Kidney (tissue), 14 donors: Measurements from ENCODE around the gene ST3GAL4. TPM values are rescaled to one million over a fixed set of nuclear protein-coding genes. Genes with fewer than 3 reads are reported as not detected.

Source experiments
- DNase-seq, 5 donors: peaks; one replicate each; pipeline ENCODE4 v3.0.0-alpha.2; 2013 to 2020
- FAIRE-seq: peaks from 2 replicates; lab custom pipeline; 2012; peaks lifted over from hg19 to GRCh38; lab: Jason Lieb, UNC
- H3K27ac ChIP-seq, 2 donors: one replicate each; pipeline ENCODE4 v1.7.0; 2013; ENCODE audit warnings: low read depth in 2 of 2, low read length in 2 of 2, inconsistent platforms in 1 of 2
- H3K27me3 ChIP-seq: one replicate; pipeline ENCODE4 v1.7.1; 2013; ENCODE audit warnings: low read length, inconsistent platforms; ENCODE audit not compliant: control insufficient read depth, insufficient read depth
- H3K36me3 ChIP-seq, 3 donors: one replicate each; pipeline versions ENCODE4 v1.7.0 to v1.7.1; 2013; ENCODE audit warnings: low read length in 3 of 3, control low read depth in 1 of 3, inconsistent platforms in 1 of 3; ENCODE audit not compliant: insufficient read depth in 3 of 3, control insufficient read depth in 2 of 3
- H3K4me1 ChIP-seq, 3 donors: one replicate each; pipeline versions ENCODE4 v1.7.0 to v1.7.1; 2013; ENCODE audit warnings: low read length in 3 of 3, inconsistent platforms in 1 of 3, low read depth in 1 of 3; ENCODE audit not compliant: control insufficient read depth in 2 of 3, insufficient read depth in 2 of 3
- H3K4me3 ChIP-seq, 3 donors: one replicate each; pipeline versions ENCODE4 v1.7.0 to v1.8.1; 2013; ENCODE audit warnings: low read length in 3 of 3, control low read depth in 1 of 3, inconsistent platforms in 1 of 3
- H3K9ac ChIP-seq, 3 donors: one replicate each; pipeline versions ENCODE4 v1.7.0 to v1.7.1; 2013; ENCODE audit warnings: low read length in 3 of 3, control low read depth in 1 of 3, inconsistent platforms in 1 of 3
- H3K9me3 ChIP-seq, 3 donors: one replicate each; pipeline versions ENCODE4 v1.7.0 to v1.7.1; 2013; ENCODE audit warnings: low read length in 3 of 3, control low read depth in 1 of 3, inconsistent platforms in 1 of 3; ENCODE audit not compliant: control insufficient read depth in 2 of 3, insufficient read depth in 1 of 3
- CTCF ChIP-seq: IDR thresholded peaks from 3 replicates; pipeline ENCODE4 v1.5.1; 2012; ENCODE audit warnings: mild to moderate bottlenecking, moderate library complexity, borderline replicate concordance; ENCODE audit not compliant: insufficient read depth; ENCODE audit errors: extremely low read depth
- intact Hi-C: fragments of 100-400 bp; cut with DNase I; formaldehyde crosslinking; loops from one replicate; pipeline ENCODE4 v1.11.1; 2022
- polyA plus RNA-seq: library from polyadenylated mRNA; stranded (reverse); fragments of 350-450 nt; fragmentation: Illumina TruSeq; extraction: RNeasy Lipid Tissue Mini Kit (QIAGEN cat#74804); gene quantifications from one replicate; pipeline ENCODE4 v1.2.3, GENCODE V29; 2014; ENCODE audit warnings: low read depth, low replicate concordance; ENCODE audit not compliant: insufficient read depth
- total RNA-seq: library from RNA; stranded (reverse); fragmentation: NEBNext Ultra II Directional; extraction: Animal tissue kit (Norgen Biotek cat#: 25700); gene quantifications from one replicate; pipeline ENCODE4 v1.2.1, GENCODE V29; 2021
- donor health status: control.
- donor health status: control.
- donor health status: control.
- donor health status: control.
- donor health status: control.
- donor health status: DM: yes; HTN: yes; CAD: no.
- donor health status: Normal renal cell carcinoma (clear cell type).

ST3GAL4 gene
- total and polyA plus RNA-seq, 2 donors from 2014 or later: 27.4 to 72.8 TPM

GRCh38 chr11:126432525-126432924, 77.0 kb downstream of the ST3GAL4 start:
- no peak for TF ChIP-seq CTCF
- Histone ChIP-seq H3K9me3 (no peaks in the 10 kb centered on the region), H3K4me1 (no peaks in the 10 kb centered on the region), H3K27me3 (no peaks in the 10 kb centered on the region), H3K27ac (no peak overlapping the region), H3K9ac (no peak overlapping the region), H3K36me3 (no peaks in the 10 kb centered on the region), H3K4me3 (no peak overlapping the region)
- FAIRE-seq: no peak
- intact Hi-C loops: no loop called here
- no peak for DNase-seq

GRCh38 chr11:126433244-126433846, 77.9 kb downstream of the ST3GAL4 start:
- FAIRE-seq: no peak
- no peak for DNase-seq
- Histone ChIP-seq H3K9ac (no peak overlapping the region), H3K9me3 (no peaks in the 10 kb centered on the region), H3K4me1 (no peaks in the 10 kb centered on the region), H3K27ac (no peak overlapping the region), H3K27me3 (no peaks in the 10 kb centered on the region), H3K36me3 (no peaks in the 10 kb centered on the region), H3K4me3 (no peak overlapping the region)
- no peak for TF ChIP-seq CTCF
- intact Hi-C loops: no loop called here

GRCh38 chr11:126433989-126434949, 78.8 kb downstream of the ST3GAL4 start:
- no peak for FAIRE-seq
- no peak for DNase-seq
- intact Hi-C loops: no loop called here
- no peak for TF ChIP-seq CTCF
- Histone ChIP-seq H3K27ac (no peak overlapping the region), H3K4me3 (no peak overlapping the region), H3K9ac (no peak overlapping the region), H3K36me3 (no peaks in the 10 kb centered on the region), H3K27me3 (no peaks in the 10 kb centered on the region), H3K4me1 (no peaks in the 10 kb centered on the region), H3K9me3 (no peaks in the 10 kb centered on the region)
